Brain microvascular endothelial cell (primary cell): ENCODE results near the gene GOLGA8R.
"Not testable (repeated sequence)": the region's sequence is repeated elsewhere in the genome, so short reads cannot be mapped to it uniquely, and the experiment has no call there.

Source experiments
- DNase-seq: peaks from one replicate; pipeline ENCODE4 v3.0.0-alpha.2; 2020
- H3K27ac ChIP-seq: fragments of 250-450 bp; sonication (Bioruptor Pico); 2 replicates; pipeline ENCODE4 v1.5.1; 2020; ENCODE audit warnings: mild to moderate bottlenecking, moderate library complexity
- H3K27me3 ChIP-seq: fragments of 250-450 bp; sonication (Bioruptor Pico); replicated peaks from 2 replicates; pipeline ENCODE4 v1.5.1; 2020; ENCODE audit warnings: mild to moderate bottlenecking
- H3K36me3 ChIP-seq: fragments of 250-450 bp; sonication (Bioruptor Pico); replicated peaks from 2 replicates; pipeline ENCODE4 v1.5.1; 2020; ENCODE audit warnings: mild to moderate bottlenecking
- H3K4me3 ChIP-seq: 2 replicates; pipeline ENCODE4 v1.5.1; 2011; ENCODE audit warnings: low read depth, mild to moderate bottlenecking, control low read depth, low read length, moderate library complexity
- in situ Hi-C: cut with HindIII; loops from 2 replicates; pipeline ENCODE4 v1.10.0; 2017; ENCODE audit warnings: low sequenced_read_pairs, low pct_ligation_motif_present

Gene GOLGA8R

DNA sequence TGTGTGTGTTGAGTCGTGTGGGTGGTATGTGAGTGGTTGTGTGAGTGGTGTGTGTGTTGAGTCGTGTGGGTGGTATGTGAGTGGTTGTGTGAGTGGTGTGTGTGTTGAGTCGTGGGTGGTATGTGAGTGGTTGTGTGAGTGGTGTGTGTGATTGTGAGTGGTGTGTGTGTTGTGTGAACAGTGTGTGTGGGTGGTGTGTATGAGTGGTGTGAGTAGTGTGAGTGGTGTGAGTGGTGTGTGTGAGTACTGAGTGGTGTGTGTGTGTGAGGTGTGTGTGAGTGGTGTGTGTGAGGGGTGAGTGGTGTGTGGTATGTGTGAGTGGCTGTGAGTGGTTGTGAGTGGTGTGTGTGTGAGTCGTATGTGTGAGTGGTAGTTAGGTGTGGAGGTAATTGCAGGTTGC, 38.2 kb downstream of the GOLGA8R start:
- H3K27ac ChIP-seq, DNase-seq, H3K27me3 ChIP-seq, in situ Hi-C loops, H3K36me3 ChIP-seq, H3K4me3 ChIP-seq: not testable (repeated sequence)

DNA sequence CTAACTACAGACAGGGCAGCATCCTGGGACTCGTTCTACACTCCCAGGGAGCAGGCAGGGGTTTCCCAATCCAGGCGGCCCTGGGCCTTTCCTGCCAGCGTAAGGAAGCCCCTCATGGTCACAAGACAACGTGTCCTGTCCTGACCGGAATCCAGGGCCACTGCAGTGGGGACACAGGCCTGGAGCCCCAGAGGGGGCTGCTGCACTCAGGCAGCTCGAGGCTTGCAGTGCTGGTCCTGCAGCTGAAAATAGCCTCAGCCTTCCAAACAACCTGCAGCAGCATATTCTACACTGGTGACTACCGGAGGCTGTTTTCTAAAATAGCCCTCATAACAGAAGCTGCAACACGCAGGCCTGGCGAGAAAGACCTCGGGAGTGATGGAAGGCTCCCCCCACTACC, 39.2 kb downstream of the GOLGA8R start:
- H3K27ac ChIP-seq, H3K36me3 ChIP-seq, in situ Hi-C loops, H3K27me3 ChIP-seq, H3K4me3 ChIP-seq, DNase-seq: not testable (repeated sequence)

DNA sequence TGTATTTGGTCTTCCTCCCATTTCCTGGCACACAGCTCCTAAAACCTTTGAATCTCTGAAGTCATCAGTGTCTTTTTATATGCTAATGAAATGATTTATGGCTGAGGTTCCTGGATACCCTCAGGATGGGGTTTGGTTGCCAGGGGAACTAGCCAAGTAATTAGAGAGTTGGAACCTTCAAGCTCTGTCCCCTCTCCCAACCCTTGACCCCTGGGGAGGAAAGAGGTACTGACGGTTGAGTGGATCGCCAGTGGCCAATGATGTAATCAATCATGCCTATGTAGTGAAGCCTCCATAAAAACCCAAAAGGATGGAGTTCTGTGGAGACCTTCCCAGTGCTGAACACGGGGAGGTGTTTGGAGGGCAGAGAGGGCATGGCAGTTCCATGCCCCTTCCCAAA, 45.8 kb downstream of the GOLGA8R start:
- H3K4me3 ChIP-seq, H3K27ac ChIP-seq, H3K27me3 ChIP-seq, H3K36me3 ChIP-seq, in situ Hi-C loops, DNase-seq: not testable (repeated sequence)

DNA sequence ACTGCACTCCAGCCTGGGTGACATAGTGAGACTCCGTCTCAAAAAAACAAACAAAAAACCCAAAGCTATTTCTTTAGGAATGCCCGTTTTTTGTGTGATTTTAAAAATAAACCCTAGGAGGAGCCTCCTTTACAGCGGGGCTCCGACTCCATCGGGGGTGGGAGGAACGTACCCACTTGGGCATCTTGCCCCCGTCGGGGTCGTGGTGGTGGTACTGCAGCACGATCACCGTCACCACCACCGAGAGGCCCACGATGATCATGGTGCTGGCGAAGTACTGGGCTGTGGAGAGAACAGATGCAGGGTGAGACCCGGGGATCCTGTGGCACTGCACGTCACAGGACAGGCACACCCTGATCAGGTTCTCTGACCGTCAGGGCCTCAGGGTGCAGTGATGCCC, 46.8 kb downstream of the GOLGA8R start:
- H3K27ac ChIP-seq, DNase-seq, H3K36me3 ChIP-seq, H3K4me3 ChIP-seq, in situ Hi-C loops, H3K27me3 ChIP-seq: not testable (repeated sequence)

DNA sequence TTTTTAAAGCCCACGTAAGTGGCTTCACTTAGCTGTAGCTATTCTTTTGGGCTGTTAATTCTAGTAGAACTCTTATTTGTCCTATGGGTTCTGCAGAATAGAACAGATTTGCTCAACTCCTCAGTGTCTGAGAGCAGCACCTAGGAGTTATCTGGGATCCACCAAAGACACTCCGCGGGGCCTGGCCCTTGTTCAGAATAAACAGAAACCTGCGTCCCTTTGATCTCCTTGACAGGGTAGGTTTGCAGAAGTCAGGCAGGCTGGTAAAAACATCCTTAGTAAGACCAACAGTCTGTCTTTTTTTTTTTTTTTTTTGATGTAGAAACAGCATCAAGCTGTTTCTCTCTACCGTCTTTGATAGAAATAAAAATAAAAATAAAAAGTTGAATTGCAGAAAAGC, 52.7 kb downstream of the GOLGA8R start:
- H3K27ac ChIP-seq, DNase-seq, H3K27me3 ChIP-seq, H3K4me3 ChIP-seq, H3K36me3 ChIP-seq, in situ Hi-C loops: not testable (repeated sequence)

DNA sequence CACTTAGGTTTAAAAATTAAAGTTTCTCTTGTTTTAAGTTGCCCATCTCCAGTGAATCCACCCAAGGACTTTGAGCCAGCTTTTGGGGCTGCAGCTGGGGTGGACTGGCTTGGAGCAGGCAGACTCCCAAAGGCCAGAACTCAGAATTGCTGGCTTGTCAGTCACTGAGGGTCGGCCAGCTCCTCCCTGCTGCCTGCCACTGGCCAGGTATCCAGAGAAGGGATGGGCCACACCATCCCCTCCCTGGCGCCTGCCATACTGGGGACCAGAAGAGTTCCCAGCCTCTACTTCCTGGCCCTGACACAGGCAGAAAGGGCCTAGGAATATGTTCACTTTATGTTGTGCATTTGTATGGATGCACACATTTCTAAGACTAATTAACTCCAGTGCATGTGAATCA, 53.1 kb downstream of the GOLGA8R start:
- H3K36me3 ChIP-seq, DNase-seq, H3K4me3 ChIP-seq, in situ Hi-C loops, H3K27me3 ChIP-seq, H3K27ac ChIP-seq: not testable (repeated sequence)

DNA sequence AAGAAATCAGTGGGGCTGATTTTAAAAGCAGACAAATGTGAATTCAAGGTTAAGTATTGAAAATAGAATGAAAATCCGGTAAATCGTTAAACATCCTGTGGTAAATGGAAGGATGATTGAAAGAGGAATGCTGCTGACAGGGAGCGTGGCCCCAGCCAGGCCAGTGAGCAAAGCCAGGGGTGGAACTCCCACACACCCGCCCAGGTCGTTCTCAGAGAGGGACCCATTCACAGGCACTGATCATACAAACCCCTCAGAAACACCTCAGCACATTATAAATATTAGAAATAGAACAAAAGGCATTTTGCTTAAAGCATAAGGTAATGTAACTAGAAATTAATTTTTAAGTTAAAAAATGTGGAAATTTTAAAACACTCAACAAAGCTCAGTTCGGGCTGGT, 59.0 kb downstream of the GOLGA8R start:
- in situ Hi-C loops, H3K4me3 ChIP-seq, H3K27ac ChIP-seq, DNase-seq, H3K36me3 ChIP-seq, H3K27me3 ChIP-seq: not testable (repeated sequence)
